DMS 273 treated with DMSO at 0.1 percent for 48 hours (cell line): ENCODE results near the gene SYNDIG1L.
A peak's percentile ranks its signal among the peaks of the same experiment; 100 is the strongest.
"Not testable (repeated sequence)": the region's sequence is repeated elsewhere in the genome, so short reads cannot be mapped to it uniquely, and the experiment has no call there.

ENCODE experiments used
- DNase-seq: peaks from one replicate; lab custom pipeline; 2025; lab: John Stamatoyannopoulos, UW

The SYNDIG1L gene

DNA sequence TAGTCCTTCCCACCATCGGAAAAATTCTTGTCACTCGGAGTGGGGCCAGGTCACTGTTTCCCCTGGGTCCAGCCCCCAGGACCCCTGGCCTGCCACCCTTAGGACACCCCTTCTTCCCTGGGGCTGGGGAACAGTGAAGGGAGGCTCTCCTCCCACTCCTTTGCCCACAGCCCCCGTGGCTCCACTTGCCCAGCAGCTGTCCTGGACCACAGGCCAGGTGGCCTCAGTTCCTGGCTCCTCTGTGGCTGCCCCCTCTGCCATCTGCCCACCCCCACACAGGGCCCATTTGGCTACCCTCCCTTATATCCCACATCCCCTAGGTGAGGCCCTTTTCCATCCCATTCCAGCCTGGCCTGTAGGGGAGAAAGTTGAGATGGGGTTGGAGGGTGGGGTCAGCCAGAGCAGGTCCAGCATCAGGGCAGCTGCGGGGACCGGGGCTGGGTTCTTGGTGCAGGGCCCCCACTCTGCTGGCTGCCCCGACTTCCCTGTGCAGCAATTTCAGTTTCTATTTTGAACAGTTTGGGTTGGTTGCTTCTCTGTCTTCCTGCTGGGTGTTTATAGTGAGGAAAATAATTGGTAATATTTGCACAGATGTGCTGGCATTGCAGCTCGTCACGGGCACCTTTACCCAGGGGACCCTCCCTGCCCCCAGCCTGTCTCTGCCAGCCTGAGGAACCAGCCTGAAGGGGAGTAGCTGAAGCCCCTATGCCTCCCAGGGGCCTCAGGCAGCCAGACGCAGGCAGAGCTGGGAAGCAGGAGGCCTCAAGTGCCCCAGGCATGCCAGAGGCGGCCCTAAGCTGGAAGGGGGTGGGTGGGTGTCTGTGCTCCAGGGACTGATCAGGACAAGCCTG lies 23.4 kb downstream of the SYNDIG1L start:
- no peak for DNase-seq

DNA sequence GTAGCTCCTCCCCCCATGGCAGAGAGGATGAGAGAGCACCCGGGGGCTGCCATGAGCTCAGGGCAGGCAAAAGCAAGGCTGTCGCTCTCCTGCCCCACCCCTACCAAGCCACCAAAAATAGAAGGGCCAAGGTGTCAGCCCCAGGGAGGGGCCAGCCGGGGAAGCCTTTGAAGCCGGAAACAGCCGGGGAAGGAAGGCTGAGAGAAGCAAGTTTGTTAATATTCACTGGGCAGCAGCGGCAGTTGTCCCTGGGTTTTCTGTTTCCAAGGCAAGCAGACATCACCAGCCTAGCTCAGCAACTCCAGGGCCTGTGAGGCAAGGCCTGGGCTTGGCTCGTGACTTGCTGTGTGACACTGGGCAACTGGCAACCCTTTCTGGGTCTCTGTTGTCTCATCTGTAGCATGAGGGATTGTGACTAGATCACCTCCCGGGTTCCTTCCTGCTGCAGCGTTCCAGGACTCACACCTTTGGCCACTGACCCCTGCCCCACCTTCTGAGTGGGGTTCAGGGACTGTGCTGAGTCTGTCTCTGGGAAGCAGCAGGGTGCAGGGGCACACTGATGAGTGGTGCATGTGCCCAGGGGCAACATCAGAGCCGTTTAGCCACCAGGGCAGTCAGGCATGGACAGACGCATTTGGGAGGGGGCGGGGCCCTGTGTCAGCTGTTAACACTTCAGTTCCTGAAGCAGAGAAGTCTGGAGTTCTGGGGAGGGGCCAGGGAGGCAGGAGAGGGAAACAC lies 24.3 kb downstream of the SYNDIG1L start:
- DNase-seq = no peak

DNA sequence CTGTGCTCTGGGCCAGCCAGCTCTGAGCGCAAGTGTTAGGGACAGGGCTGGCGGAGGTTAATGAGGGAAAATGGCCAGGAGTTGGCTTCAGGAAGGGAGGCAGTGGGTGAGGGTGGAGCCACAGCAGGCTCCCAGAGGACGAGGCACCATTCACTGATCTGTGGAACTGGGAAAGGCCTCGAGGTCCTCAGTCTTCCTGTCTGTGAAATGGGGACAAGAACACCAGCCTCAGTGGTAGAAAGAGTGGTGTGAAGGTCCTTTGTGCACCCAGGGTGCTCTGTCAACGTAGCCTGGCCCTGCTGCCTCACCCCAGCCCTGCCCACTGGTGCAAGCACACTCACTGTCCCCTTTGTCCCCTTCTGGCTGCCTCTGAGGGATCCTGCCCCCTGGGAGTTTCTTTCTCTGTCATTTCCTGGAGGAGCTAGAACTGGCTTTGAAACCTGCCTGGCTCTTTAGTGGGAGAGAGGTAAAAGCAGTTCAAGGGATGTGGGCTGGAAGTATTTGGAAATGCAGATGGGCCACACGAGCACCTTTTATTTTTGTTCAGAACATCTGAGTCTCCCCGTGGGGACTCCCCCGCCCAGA lies 25.0 kb downstream of the SYNDIG1L start:
- no peak for DNase-seq

DNA sequence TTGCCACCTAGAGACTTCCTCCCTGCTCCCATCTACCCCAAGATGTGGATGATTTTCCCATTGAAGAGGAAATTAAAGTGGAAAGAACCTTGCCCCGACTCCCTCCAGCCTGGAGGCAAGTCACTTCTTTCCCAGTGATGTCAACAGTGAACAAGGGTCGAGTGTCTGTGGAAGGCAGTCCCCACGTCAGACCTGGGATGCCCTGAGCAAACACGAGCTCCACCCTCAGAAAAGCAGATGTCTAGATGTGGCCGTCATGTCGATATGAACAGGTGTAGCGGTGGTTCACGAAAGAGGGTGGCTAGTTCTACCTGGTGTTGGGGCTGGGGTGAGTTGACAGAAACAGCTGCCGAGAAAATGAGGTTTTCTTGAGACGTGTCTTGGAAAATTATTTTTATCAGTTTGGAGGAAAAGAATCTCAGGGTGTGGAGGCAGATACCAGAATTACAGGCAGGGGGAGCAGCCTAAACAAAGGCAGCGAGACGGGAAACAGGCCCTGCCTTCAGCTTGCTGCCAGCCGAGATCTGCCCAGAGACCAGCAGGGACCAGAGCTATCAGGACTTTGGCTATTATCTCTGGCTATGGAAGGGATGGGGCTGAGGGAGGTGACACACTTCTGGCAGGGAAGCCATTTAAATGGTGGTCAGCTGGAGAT lies 25.9 kb downstream of the SYNDIG1L start:
- DNase-seq = no peak

DNA sequence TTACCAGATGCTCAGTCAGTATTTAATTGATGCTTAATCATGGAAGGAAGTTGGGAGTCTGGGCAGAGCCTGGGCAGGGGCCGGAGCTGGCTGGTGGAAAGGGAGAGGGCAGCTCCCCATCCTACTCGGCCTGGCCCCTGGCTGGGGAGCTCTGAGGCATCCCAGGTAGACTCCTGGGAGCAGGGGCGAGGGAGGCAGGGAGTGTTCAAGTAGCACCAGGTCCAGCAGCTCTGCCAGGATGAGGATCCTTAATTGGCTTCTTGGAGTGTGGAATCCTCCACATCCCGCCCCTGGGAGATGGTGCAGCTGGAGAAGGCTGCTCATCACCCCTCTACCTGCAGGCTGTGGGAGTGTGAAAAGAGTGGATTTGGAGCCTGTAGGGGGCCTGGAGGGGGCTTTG lies 30.9 kb downstream of the SYNDIG1L start:
- no peak for DNase-seq

DNA sequence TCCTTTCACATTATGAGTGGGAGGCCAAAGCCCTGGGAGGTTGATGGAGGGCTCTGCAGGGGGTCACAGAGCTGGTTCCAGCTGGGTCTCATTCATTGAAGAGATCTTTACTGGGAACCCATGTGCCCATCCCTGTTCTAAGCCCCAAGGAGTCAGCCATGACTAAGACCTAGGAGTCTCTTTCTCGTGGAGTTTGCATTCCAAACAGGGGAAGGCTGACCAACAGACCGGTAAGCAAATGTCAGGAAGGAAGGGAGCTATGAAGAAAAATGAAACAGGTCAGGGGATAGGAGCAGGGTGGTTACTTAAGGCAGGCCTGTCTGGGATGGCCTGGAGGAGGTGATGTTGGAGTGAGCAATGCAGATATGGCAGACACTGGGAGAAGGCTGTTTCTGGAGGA lies 31.5 kb downstream of the SYNDIG1L start:
- DNase-seq = no peak

DNA sequence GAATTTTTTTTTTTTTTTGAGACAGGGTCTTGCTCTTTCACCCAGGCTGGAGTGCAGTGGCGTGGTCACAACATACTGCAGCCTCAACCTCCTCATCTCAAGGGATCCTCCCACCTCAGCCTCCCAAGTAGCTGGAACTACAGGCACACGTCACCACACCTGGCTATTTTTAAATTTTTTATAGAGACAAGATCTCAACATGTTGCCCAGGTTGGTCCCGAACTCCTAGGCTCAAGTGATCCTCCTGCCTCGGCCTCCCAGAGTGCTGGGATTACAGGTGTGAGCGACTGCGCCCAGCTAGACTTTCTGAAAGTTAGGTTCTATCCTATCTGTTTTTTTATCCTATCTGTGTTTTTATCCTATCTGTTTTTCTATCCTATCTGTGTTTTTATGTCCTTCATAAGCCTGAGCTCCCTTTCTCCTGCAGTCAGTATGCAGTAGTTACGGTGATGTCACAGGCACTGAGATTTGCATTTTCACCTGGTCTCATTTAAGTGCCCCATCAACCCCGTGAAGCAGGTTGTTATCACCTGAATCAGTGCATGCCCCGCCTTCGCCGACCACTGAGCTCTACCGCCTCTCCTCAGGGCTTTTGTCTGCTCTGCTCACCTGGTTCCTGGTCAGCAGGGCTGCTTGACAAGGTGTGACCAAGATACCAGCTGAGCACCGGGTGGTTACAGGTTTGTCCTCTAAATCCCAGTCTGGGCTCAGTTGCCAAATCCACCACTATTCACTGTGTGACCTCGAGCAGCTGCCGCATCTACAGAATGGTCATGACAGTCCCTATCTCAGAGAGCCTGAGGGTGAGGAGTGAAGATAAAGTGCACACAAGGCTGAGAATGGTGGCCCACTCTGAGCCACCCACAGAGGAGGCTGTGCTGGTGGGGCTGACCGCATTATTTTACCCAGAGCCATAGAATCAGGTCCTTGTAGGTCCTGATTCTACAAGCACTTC lies 33.1 kb downstream of the SYNDIG1L start:
- no peak for DNase-seq

DNA sequence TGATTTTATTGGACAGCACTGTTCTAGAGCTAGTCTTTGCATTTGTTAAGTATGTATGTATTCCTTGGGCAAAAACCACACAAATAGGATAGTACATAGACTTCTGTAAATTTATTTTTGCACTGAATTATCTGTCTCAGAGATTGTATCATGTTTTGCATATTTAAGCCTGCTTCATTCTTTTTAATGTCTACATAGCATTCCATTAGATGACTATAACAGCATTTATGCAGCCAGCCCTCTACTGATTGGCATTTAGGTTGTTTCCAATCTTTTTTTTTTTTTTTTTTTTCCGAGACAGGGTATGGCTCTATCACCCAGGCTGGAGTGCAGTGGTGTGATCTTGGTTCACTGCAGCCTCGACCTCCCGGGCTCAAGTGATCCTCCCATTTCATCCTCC lies 34.5 kb downstream of the SYNDIG1L start:
- no peak for DNase-seq

DNA sequence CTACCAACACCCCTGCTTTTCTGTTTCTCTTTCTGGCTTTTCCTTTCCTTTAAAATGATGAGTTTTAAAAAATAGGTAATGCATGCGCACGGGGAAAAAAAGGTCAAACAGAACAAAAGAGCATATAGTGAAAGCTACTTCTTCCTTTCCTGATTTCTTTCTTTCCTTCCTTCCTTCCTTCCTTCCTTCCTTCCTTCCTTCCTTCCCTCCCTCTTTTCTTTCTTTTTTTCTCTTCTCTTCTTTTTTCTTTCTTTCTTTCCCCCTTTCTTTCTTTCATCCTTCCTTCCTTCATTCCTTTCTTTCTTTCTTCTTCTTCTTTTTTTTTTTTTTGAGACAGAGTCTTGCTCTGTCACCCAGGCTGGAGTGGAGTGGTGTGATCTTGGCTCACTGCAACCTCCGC lies 35.5 kb downstream of the SYNDIG1L start:
- DNase-seq = not testable (repeated sequence)

DNA sequence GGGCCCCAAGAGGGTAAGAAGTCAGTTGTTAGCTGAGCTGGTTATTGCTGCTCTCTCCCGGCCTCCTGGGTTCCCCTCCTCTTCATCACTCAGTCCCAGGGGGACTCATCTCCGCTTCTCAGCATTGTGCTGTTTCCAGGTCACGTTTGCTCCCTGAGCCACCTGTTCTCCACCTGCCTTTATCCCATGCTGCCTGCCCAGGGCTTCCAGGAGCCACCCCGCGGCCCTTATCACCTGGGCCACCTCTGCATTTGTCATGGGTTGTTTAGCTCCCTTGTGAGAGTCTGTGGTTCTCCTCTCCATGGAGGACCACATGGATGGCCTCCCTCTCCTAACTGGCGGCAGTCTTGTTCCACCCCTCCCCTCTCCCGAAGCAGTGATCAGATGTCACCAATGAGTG lies 36.0 kb downstream of the SYNDIG1L start:
- DNase-seq = no peak

DNA sequence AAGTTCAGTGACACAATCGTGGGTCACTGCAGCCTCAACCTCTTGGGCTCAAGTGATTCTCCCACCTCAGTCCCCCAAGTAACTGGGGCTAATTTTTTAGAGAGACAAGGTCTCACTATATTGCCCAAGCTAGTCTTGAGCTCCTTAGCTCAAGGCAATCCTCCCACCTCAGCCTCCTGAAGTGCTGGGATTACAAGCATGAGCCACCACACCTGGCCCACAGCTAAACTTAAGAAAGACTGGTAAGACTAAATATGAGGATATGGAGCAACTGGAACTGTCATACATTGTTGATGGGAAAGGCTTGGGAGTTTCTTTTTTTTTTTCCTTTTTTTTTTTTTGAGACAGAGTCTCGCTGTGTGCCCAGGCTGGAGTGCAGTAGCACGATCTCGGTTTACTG lies 43.8 kb downstream of the SYNDIG1L start:
- DNase-seq = no peak

DNA sequence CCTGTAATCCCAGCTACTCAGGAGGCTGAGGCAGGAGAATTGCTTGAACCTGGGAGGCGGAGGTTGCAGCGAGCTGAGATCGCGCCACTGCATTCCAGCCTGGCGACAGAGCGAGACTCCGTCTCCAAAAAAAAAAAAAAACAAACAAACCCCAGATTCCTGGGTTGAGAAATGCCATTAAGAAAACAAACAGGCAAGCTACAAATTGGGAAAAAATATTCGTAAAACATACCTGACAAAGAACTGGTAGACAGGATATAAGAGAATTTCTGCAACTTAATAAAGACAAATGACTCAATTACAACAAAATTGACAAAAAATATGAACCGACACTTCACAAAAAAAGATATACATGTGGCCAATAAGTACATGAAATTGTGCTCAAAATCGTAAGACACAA lies 44.4 kb downstream of the SYNDIG1L start:
- not testable (repeated sequence) for DNase-seq

DNA sequence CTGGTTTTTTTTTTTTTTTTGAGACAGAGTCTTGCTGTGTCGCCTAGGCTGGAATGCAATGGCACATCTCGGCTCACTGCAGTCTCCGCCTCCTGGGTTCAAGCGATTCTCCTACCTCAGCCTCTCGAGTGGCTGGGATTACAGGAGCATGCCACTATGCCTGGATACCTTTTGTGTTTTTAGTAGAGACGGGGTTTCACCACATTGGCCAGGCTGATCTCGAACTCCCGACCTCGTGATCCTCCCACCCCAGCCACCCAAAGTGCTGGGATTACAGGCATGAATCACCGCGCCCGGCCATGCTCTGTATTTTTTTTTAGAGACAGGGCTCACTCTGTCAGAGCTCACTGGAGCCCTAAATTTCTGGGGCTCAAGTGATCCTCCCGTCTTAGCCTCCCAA lies 45.2 kb downstream of the SYNDIG1L start:
- no peak for DNase-seq

DNA sequence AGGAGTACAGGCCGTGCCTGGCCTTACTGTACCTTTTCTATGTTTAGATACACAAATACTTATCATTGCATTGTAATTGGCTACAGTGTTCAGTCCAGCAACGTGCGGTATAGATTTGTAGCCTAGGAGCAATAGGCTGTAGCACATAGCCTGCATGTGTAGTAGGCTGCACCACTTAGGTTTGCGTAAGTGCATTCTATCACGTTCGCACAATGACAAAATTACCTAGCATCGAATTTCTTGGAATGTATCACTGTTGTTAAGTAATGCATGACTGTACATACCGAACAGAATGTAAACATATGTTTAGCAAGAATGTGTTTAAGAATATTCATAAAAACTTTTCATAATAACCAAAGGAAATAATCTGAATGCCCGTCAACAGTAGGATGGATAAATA lies 45.8 kb downstream of the SYNDIG1L start:
- DNase-seq = no peak

DNA sequence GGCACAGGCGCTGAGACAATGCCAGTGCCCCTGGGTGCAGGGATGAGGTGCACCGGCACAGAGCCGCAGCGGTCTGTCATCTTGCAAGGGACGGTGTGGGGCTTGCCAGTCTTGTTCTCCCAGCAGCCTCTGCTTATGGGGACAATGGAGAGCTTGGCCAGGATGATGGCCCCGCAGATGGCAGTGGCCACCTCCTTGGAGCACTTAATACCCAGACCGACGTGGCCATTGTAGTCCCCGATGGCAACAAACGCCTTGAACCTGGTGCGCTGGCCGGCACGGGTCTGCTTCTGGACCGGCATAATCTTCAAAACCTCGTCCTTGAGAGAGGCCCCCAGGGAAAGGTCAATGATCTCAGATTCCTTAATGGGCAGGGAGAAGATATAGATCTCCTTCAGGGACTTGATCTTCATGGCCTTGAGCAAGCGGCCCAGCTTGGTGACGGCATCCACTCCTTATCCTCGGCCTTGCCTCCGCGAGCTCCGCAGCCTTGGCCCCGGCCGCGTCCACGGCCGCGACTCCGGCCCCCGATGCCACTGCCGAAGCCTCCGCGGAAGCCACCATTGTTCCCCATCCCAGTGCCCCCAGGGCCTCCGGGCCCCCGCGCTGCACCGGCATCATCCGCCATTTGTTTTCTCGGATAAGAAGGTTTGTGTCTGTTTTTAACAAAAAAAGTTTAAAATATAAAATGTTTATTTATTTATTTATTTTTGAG lies 47.9 kb downstream of the SYNDIG1L start:
- DNase-seq = no peak

DNA sequence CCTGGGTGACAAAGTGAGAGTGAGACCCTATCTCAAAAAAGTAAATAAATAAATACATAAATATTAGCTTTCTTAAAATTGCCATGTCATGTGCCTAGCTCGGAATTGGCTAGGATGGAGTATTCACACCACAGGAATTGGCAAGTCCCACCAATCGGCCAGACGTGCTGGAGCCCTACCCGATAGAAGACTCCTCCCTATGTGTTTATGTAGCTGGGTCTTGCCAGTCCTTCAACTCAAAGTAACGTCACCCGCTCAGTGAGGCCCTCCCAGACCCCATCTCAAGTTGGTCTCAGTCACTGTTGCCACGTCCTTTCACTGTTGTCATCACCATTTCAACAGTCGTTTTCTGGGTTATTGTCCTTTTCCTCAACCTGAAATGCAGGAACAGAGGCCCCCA lies 57.6 kb downstream of the SYNDIG1L start:
- DNase-seq = no peak

DNA sequence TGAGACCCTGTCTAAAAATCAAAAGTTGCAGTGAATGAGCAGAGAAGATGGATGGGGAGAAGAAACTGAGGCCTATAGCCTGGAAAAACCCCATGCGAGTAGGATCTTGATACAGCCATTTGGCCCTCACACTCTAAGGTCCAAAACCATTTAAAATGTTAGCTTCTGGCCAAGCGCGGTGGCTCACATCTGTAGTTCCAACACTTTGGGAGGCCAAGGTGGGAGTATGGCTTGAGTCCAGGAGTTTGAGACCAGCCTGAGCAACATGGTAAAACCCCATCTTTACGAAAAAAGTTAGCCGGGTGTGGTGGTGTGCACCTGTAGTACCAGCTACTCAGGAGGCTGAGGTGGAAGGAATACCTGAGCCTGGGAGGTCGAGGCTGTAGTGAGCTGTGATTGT lies 58.0 kb downstream of the SYNDIG1L start:
- DNase-seq = no peak

DNA sequence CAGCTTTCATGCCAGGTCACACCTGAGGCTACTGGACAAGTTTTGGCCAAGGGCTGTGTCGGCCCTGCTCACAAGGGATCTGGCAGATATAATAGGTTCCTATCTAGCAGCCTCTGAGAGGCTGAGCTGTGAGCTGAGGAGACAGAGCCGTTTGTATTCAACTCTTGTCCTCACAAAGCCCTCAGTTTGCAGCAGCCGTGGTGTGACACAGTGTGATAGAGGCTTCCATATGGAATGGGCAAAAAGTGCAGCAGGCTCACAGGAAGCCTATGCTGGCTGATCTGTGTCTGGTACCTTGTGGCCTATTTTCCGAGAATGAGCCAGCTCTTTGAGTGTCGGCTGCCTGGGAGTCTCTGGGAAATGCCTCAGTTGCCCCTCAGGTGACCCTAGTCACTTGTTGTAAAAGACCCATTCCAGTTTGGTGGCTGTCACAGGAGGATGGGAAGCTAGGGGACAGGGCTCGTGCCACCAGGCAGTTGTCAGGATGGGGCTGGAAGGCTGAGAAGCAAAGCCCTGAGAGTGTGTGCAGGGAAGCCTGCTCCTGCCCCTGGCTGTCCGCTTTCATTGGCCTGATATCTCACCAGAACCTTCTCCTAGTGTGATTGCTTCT lies 61.6 kb downstream of the SYNDIG1L start:
- DNase-seq = no peak

DNA sequence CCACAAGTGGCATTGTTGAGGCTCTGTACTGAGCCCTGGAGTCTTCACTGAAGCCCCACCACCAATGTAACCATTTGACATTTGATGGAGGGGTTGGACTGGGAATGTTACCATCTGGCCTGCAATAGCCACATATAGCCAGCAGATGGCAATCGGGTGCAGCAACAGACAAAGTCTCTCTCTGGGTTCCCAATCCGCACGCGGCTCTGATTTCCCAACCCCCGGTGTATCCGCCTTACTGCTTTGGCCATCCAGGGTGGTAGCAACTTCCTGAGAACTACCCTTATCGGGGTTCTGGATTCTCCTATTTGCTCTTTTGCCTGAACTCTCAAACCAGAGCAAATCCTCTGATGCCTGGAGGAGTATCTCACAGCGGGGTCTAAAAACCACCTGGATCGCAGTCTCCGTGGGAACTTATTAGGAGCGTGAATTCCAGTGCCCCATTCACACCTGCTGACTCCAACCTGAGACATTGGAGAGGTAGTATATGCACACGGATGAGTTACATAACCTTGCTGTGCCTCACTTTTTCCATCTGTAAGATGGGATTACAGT lies 63.6 kb downstream of the SYNDIG1L start:
- DNase-seq = peak; percentile 20

DNA sequence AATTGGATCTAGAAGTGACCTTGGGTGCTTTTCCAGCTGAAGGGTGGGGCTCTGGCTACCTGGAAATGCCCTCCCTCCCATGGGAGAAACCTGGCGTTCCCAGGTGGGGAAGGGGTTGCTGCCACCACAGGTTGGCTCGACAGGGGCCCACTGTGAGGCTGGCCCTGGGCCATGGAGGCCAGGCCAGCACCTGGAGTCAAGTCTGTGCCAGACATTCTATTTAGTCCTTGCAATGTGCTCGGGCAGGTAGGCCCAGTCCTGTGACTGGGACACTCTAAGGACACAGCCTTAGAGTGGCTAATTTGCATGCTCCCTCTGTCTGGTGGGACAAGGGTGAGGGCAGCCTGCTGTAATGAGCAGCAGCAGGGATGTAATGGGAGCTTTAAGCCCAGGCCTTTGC lies 65.8 kb downstream of the SYNDIG1L start:
- DNase-seq = no peak
